Brain microvascular endothelial cell (primary cell): ENCODE measurements around the gene BBS2.
A peak's percentile ranks its signal among the peaks of the same experiment; 100 is the strongest.

Source experiments
- DNase-seq: peaks from one replicate; pipeline ENCODE4 v3.0.0-alpha.2; 2020
- H3K27ac ChIP-seq: fragments of 250-450 bp; sonication (Bioruptor Pico); 2 replicates; pipeline ENCODE4 v1.5.1; 2020; ENCODE audit warnings: mild to moderate bottlenecking, moderate library complexity
- H3K27me3 ChIP-seq: fragments of 250-450 bp; sonication (Bioruptor Pico); replicated peaks from 2 replicates; pipeline ENCODE4 v1.5.1; 2020; ENCODE audit warnings: mild to moderate bottlenecking
- H3K36me3 ChIP-seq: fragments of 250-450 bp; sonication (Bioruptor Pico); replicated peaks from 2 replicates; pipeline ENCODE4 v1.5.1; 2020; ENCODE audit warnings: mild to moderate bottlenecking
- H3K4me3 ChIP-seq: 2 replicates; pipeline ENCODE4 v1.5.1; 2011; ENCODE audit warnings: low read depth, mild to moderate bottlenecking, control low read depth, low read length, moderate library complexity
- CTCF ChIP-seq: IDR thresholded peaks from 2 replicates; pipeline ENCODE4 v1.5.1; 2011; ENCODE audit warnings: low read depth, mild to moderate bottlenecking, moderate library complexity, low read length, control low read depth, inconsistent platforms; ENCODE audit errors: missing control alignments
- in situ Hi-C: cut with HindIII; loops from 2 replicates; pipeline ENCODE4 v1.10.0; 2017; ENCODE audit warnings: low sequenced_read_pairs, low pct_ligation_motif_present

BBS2 gene

GRCh38 chr16:56534847-56535383 is 15.1 kb upstream of the BBS2 start:
- in situ Hi-C loops: no loop called here
- no peaks in the 10 kb centered on the region for H3K27me3 ChIP-seq
- H3K27ac ChIP-seq: no peak overlapping the region
- DNase-seq: no peak
- H3K36me3 ChIP-seq: no peaks in the 10 kb centered on the region
- TF ChIP-seq CTCF: no peak
- H3K4me3 ChIP-seq: no peak overlapping the region

- H3K27ac ChIP-seq: no peak overlapping the region
- no peaks in the 10 kb centered on the region for H3K27me3 ChIP-seq
- no peak overlapping the region for H3K4me3 ChIP-seq
- peak; percentile 30 for TF ChIP-seq CTCF
- DNase-seq: no peak
- in situ Hi-C loops: no loop called here
- no peaks in the 10 kb centered on the region for H3K36me3 ChIP-seq
Measured at GRCh38 chr16:56532714-56533113, 12.9 kb upstream of the BBS2 start.

GRCh38 chr16:56530872-56531271 is 11.0 kb upstream of the BBS2 start:
- no peak for TF ChIP-seq CTCF
- DNase-seq: no peak

GRCh38 chr16:56525236-56525635 is 5.4 kb upstream of the BBS2 start:
- H3K27ac ChIP-seq: peak overlapping the region; percentile 8
- TF ChIP-seq CTCF: no peak
- no peak overlapping the region for H3K4me3 ChIP-seq
- H3K36me3 ChIP-seq: no peaks in the 10 kb centered on the region
- in situ Hi-C loops: no loop called here
- H3K27me3 ChIP-seq: no peaks in the 10 kb centered on the region
- DNase-seq: peak; percentile 17

More at GRCh38 chr16:56530872-56531271, 11.0 kb upstream of the BBS2 start:
- Histone ChIP-seq H3K27me3 (no peaks in the 10 kb centered on the region), H3K36me3 (no peaks in the 10 kb centered on the region), H3K27ac (no peak overlapping the region), H3K4me3 (no peak overlapping the region)
- in situ Hi-C loops: no loop called here

GRCh38 chr16:56520251-56520577 is 390 bp upstream of the BBS2 start:
- peak overlapping the region; percentile 94 for H3K4me3 ChIP-seq
- in situ Hi-C loops: no loop called here
- no peaks in the 10 kb centered on the region for H3K27me3 ChIP-seq
- TF ChIP-seq CTCF: no peak
- DNase-seq: no peak
- no peak overlapping the region for H3K27ac ChIP-seq
- H3K36me3 ChIP-seq: no peaks in the 10 kb centered on the region

- H3K4me3 ChIP-seq: no peak overlapping the region
- H3K27ac ChIP-seq: no peak overlapping the region
- in situ Hi-C loops: no loop called here
- H3K27me3 ChIP-seq: no peaks in the 10 kb centered on the region
- no peaks in the 10 kb centered on the region for H3K36me3 ChIP-seq
- no peak for DNase-seq
- no peak for TF ChIP-seq CTCF
Measured at GRCh38 chr16:56518425-56518824, 1.4 kb downstream of the BBS2 start.
